Suprapubic skin (tissue), 4 donors: ENCODE measurements around the gene LHX3.
"Not testable (repeated sequence)": the region's sequence is repeated elsewhere in the genome, so short reads cannot be mapped to it uniquely, and the experiment has no call there.

ENCODE experiments used
- CTCF ChIP-seq, 2 donors: fragments of 200-600 bp in 1 of 2; fragments of 450-650 bp in 1 of 2; sonication (generic) in 1 of 2; IDR thresholded peaks; one replicate each; pipeline ENCODE4 v1.5.1; 2016 to 2019; ENCODE audit warnings: antibody characterized with exemption in 2 of 2, mild to moderate bottlenecking in 1 of 2, moderate library complexity in 1 of 2
- POLR2A ChIP-seq, 2 donors: fragments of 450-650 bp; IDR thresholded peaks; one replicate each; pipeline ENCODE4 v1.6.1; 2017; ENCODE audit warnings: antibody characterized with exemption in 2 of 2, mild to moderate bottlenecking in 2 of 2, moderate library complexity in 2 of 2
- POLR2AphosphoS5 ChIP-seq, 3 donors: sonication (generic); formaldehyde crosslinking; IDR thresholded peaks; one replicate each; pipeline ENCODE4 v1.6.1; 2017; ENCODE audit warnings: antibody characterized with exemption in 3 of 3

- TF ChIP-seq CTCF, POLR2A, POLR2AphosphoS5 (IDR thresholded peaks at IDR 0.05): not testable (repeated sequence)
Observed at GRCh38 chr9:136150664-136151213, 54.2 kb downstream of the LHX3 start.
